ENCODE data around the gene CUTC. TPM values are rescaled to one million over a fixed set of nuclear protein-coding genes. Genes with fewer than 3 reads are reported as not detected.

CUTC gene
- total RNA-seq, 2 experiments from 2014 or later, result 25.6 to 28.2 TPM

- H3K4me1 Mint-ChIP-seq, result peaks cover 6% of the 10 kb centered on the region
- no peaks in the 10 kb centered on the region for H3K9me3 Mint-ChIP-seq
- H3K36me3 Mint-ChIP-seq (ENCODE audit: low read depth), result no peaks in the 10 kb centered on the region
- H3K27ac Mint-ChIP-seq, result no peak overlapping the region
- CTCF ChIA-PET, result no interaction called here
- DNase-seq, result no peak
- H3K27me3 Mint-ChIP-seq, result no peaks in the 10 kb centered on the region
- POLR2A ChIA-PET, result no interaction called here
- no peak overlapping the region for H3K4me3 Mint-ChIP-seq
These were observed 46.1 kb downstream of the CUTC start for GRCh38 chr10:99777918-99778714.

GRCh38 chr10:99779335-99779734, 47.3 kb downstream of the CUTC start:
- DNase-seq, result no peak
- Mint-ChIP-seq H3K9me3 (no peaks in the 10 kb centered on the region), H3K27me3 (no peaks in the 10 kb centered on the region), H3K36me3 (ENCODE audit: low read depth) (no peaks in the 10 kb centered on the region), H3K27ac (no peak overlapping the region), H3K4me3 (no peak overlapping the region), H3K4me1 (peaks cover 6% of the 10 kb centered on the region)
- ChIA-PET POLR2A (no interaction called here), CTCF (interaction anchor here (0.6 kb wide), 1 partner anchor 94 kb away, joined by 4 read pairs; no protein-coding TSS in a partner anchor)

GRCh38 chr10:99781734-99782429, 49.8 kb downstream of the CUTC start:
- Mint-ChIP-seq H3K9me3 (no peaks in the 10 kb centered on the region), H3K36me3 (ENCODE audit: low read depth) (no peaks in the 10 kb centered on the region), H3K27me3 (no peaks in the 10 kb centered on the region), H3K27ac (no peak overlapping the region), H3K4me1 (peaks cover 6% of the 10 kb centered on the region), H3K4me3 (no peak overlapping the region)
- ChIA-PET POLR2A (no interaction called here), CTCF (no interaction called here)
- no peak for DNase-seq

- H3K27me3 Mint-ChIP-seq, result no peaks in the 10 kb centered on the region
- H3K4me3 Mint-ChIP-seq, result no peak within 1 kb of the TSS
- CTCF ChIA-PET, result no interaction called here
- peaks cover 6% of the 10 kb centered on the region for H3K4me1 Mint-ChIP-seq
- no peak within 1 kb of the TSS for H3K27ac Mint-ChIP-seq
- no peak for DNase-seq
- no peaks in the 10 kb centered on the region for H3K9me3 Mint-ChIP-seq
- POLR2A ChIA-PET, result no interaction called here
- H3K36me3 Mint-ChIP-seq (ENCODE audit: low read depth), result no peaks in the 10 kb centered on the region
These were observed 50.6 kb downstream of the CUTC start, which contains the start of gene ABCC2 for GRCh38 chr10:99782447-99783286. Gene ABCC2 (plus strand): TSS chr10:99782640. CDS start chr10:99782845, 205 bp downstream.

- no peak overlapping the region for H3K4me3 Mint-ChIP-seq
- peaks cover 4% of the 10 kb centered on the region for H3K4me1 Mint-ChIP-seq
- no peaks in the 10 kb centered on the region for H3K9me3 Mint-ChIP-seq
- H3K36me3 Mint-ChIP-seq (ENCODE audit: low read depth), result no peaks in the 10 kb centered on the region
- CTCF ChIA-PET, result interaction anchor here (0.6 kb wide), 1 partner anchor 105 kb away, joined by 3 read pairs; no protein-coding TSS in a partner anchor
- H3K27me3 Mint-ChIP-seq, result no peaks in the 10 kb centered on the region
- DNase-seq, result no peak
- no peak overlapping the region for H3K27ac Mint-ChIP-seq
- POLR2A ChIA-PET, result no interaction called here
These were observed 52.1 kb downstream of the CUTC start for GRCh38 chr10:99784016-99784726.

GRCh38 chr10:99784727-99785441, 52.9 kb downstream of the CUTC start:
- DNase-seq, result no peak
- Mint-ChIP-seq H3K27me3 (no peaks in the 10 kb centered on the region), H3K4me1 (no peaks in the 10 kb centered on the region), H3K4me3 (no peak overlapping the region), H3K36me3 (ENCODE audit: low read depth) (no peaks in the 10 kb centered on the region), H3K27ac (no peak overlapping the region), H3K9me3 (no peaks in the 10 kb centered on the region)
- ChIA-PET POLR2A (no interaction called here), CTCF (no interaction called here)

GRCh38 chr10:99785646-99786045, 53.6 kb downstream of the CUTC start:
- H3K27ac Mint-ChIP-seq, result no peak overlapping the region
- CTCF ChIA-PET, result no interaction called here
- H3K4me3 Mint-ChIP-seq, result no peak overlapping the region
- H3K9me3 Mint-ChIP-seq, result no peaks in the 10 kb centered on the region
- no peaks in the 10 kb centered on the region for H3K27me3 Mint-ChIP-seq
- no peaks in the 10 kb centered on the region for H3K4me1 Mint-ChIP-seq
- POLR2A ChIA-PET, result no interaction called here
- no peak for DNase-seq
- H3K36me3 Mint-ChIP-seq (ENCODE audit: low read depth), result no peaks in the 10 kb centered on the region

GRCh38 chr10:99787311-99787710, 55.3 kb downstream of the CUTC start:
- Mint-ChIP-seq H3K4me1 (no peaks in the 10 kb centered on the region), H3K36me3 (ENCODE audit: low read depth) (no peaks in the 10 kb centered on the region), H3K27ac (no peak overlapping the region), H3K27me3 (no peaks in the 10 kb centered on the region), H3K9me3 (no peaks in the 10 kb centered on the region), H3K4me3 (no peak overlapping the region)
- no peak for DNase-seq
- ChIA-PET CTCF (no interaction called here), POLR2A (no interaction called here)

GRCh38 chr10:99787782-99788445, 55.9 kb downstream of the CUTC start:
- H3K4me1 Mint-ChIP-seq, result no peaks in the 10 kb centered on the region
- no peak for DNase-seq
- CTCF ChIA-PET, result no interaction called here
- H3K36me3 Mint-ChIP-seq (ENCODE audit: low read depth), result no peaks in the 10 kb centered on the region
- H3K27ac Mint-ChIP-seq, result no peak overlapping the region
- no peak overlapping the region for H3K4me3 Mint-ChIP-seq
- H3K9me3 Mint-ChIP-seq, result no peaks in the 10 kb centered on the region
- no peaks in the 10 kb centered on the region for H3K27me3 Mint-ChIP-seq
- POLR2A ChIA-PET, result no interaction called here

- Mint-ChIP-seq H3K4me3 (no peak overlapping the region), H3K4me1 (no peaks in the 10 kb centered on the region), H3K36me3 (ENCODE audit: low read depth) (no peaks in the 10 kb centered on the region), H3K27ac (no peak overlapping the region), H3K9me3 (no peaks in the 10 kb centered on the region), H3K27me3 (no peaks in the 10 kb centered on the region)
- ChIA-PET CTCF (no interaction called here), POLR2A (no interaction called here)
- DNase-seq, result no peak
These were observed 56.7 kb downstream of the CUTC start for GRCh38 chr10:99788598-99789256.

- Mint-ChIP-seq H3K4me1 (no peaks in the 10 kb centered on the region), H3K36me3 (ENCODE audit: low read depth) (no peaks in the 10 kb centered on the region), H3K27me3 (no peaks in the 10 kb centered on the region), H3K4me3 (no peak overlapping the region), H3K27ac (no peak overlapping the region), H3K9me3 (no peaks in the 10 kb centered on the region)
- no peak for DNase-seq
- POLR2A ChIA-PET, result no interaction called here
- CTCF ChIA-PET, result interaction anchor here (1.1 to 1.9 kb wide), 2 partner anchors 54 to 59 kb away, joined by 3 to 5 read pairs; partner anchors contain the start of gene CUTC
These were observed 59.8 kb downstream of the CUTC start for GRCh38 chr10:99791831-99792230.

GRCh38 chr10:99793819-99794218, 61.8 kb downstream of the CUTC start:
- Mint-ChIP-seq H3K4me3 (no peak overlapping the region), H3K27me3 (no peaks in the 10 kb centered on the region), H3K9me3 (no peaks in the 10 kb centered on the region), H3K27ac (no peak overlapping the region), H3K36me3 (ENCODE audit: low read depth) (no peaks in the 10 kb centered on the region), H3K4me1 (no peaks in the 10 kb centered on the region)
- POLR2A ChIA-PET, result no interaction called here
- CTCF ChIA-PET, result no interaction called here
- no peak for DNase-seq

Data from activated CD4-positive, alpha-beta memory T cell treated with anti-CD3 and anti-CD28 coated beads, Interleukin-2, amount 10 ng/mL, durations not matched to agents 7 days and 5 days (primary cell).